Measurements from ENCODE around the gene USH1G.
"Not testable (repeated sequence)": the region's sequence is repeated elsewhere in the genome, so short reads cannot be mapped to it uniquely, and the experiment has no call there.

Gene USH1G

DNA sequence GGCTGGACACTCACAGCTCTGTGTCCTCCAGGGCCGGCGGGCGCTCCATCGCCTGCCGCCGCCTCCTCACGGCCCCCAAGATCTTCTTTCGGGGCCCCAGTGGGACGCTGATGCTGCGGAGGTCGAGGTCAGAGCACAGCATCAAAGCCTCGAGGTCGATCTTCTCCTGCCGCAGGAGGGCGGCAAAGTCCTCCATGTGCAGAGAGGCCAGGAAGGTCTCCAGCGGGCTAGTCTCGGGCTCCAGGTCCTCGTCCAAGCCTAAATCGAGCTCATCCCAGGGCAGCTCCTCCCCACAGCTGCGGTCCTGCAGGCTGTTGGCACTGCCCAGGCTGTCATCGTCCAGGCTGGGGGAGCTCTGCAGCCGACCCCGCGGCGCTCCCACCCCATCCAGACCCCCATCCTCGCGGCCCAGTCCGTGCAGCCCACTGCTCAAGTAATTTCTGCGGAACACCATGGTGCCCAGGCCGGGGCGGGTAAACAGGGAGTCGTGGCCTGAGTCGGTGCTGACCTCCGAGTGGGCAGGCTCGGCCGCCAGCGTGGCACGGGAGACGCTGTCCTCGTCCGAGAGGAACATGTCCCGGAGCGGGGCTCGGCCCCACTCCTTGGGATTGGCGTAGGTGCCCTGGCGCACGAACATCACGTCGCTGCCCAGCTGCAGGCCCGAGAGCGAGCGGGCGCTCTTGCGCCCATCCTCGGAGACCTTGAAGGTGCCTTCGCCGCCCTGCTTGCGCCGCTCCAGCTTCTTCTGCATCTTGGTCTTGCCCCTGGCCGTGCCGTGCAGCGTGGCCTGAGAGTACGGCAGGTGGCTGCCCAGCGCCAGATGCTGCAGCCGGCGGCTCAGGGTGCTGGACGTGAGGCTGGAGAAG is 3.4 kb downstream of the USH1G start:
- peaks cover 40 to 41% of the 10 kb centered on the region in 2 donors for H3K27me3 ChIP-seq (ENCODE audit: control insufficient read depth in 1 of 2, insufficient read depth in 2 of 2, low read length in 2 of 2)
- no peak overlapping the region for H3K9ac ChIP-seq (ENCODE audit: low read depth in 1 of 2, low read length in 2 of 2)
- peaks cover 10% of the 10 kb centered on the region in 2 donors for H3K4me1 ChIP-seq (ENCODE audit: control insufficient read depth in 1 of 2, insufficient read depth in 2 of 2, low read length in 2 of 2)
- no peaks in the 10 kb centered on the region for H3K9me3 ChIP-seq (ENCODE audit: control insufficient read depth in 1 of 2, low read length in 2 of 2)
- no peak overlapping the region for H3K27ac ChIP-seq (ENCODE audit: low read depth, low read length)
- H3K36me3 ChIP-seq (ENCODE audit: control insufficient read depth in 1 of 2, insufficient read depth in 2 of 2, low read length in 2 of 2) = no peaks in the 10 kb centered on the region
- H3K4me3 ChIP-seq (ENCODE audit: low read depth in 1 of 2, low read length in 2 of 2) = no peak overlapping the region

DNA sequence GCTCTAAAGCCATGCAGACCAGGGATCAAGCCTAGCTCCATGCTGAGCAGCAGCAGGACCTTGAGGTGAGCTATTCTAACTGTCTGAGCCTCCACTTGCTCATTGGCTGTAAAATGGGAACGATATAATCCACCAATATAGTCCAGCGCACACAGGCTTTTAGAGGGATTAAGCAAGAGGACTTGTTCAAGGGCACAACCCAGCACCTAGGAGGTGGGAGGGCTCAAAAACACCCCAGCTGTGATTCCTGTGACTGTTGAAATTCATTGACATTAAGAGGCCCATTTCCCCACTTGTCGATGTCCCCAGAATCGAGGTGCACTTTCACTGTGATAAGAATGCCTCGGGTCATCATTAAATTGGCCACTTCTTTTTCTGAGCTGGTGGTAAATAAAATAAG is 4.1 kb downstream of the USH1G start:
- Histone ChIP-seq H3K27me3 (ENCODE audit: control insufficient read depth in 1 of 2, insufficient read depth in 2 of 2, low read length in 2 of 2) (peaks cover 33% of the 10 kb centered on the region in 2 donors), H3K4me1 (ENCODE audit: control insufficient read depth in 1 of 2, insufficient read depth in 2 of 2, low read length in 2 of 2) (peaks cover 2 to 3% of the 10 kb centered on the region in 2 donors), H3K9ac (ENCODE audit: low read depth in 1 of 2, low read length in 2 of 2) (no peak overlapping the region), H3K36me3 (ENCODE audit: control insufficient read depth in 1 of 2, insufficient read depth in 2 of 2, low read length in 2 of 2) (no peaks in the 10 kb centered on the region), H3K27ac (ENCODE audit: low read depth, low read length) (no peak overlapping the region), H3K4me3 (ENCODE audit: low read depth in 1 of 2, low read length in 2 of 2) (no peak overlapping the region), H3K9me3 (ENCODE audit: control insufficient read depth in 1 of 2, low read length in 2 of 2) (no peaks in the 10 kb centered on the region)

DNA sequence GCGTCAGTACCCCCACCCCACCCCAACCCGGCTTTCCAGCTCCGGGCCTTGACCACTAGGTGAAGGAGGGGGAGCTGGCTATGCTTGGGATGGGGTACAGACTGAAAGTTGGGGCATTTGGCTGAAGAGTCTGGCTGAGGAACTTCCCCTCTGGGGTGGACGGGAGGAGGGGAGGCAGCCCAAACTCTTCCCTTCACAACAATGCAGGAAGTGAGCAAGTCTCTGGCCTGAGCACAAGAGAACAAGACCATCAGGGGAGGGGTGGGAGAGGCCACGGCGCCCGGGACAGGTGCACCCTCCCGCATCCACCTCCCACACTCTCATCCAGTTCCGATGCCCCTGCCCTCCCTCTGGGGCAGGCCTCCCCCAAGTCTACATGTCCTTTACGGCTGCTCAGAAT is 5.6 kb downstream of the USH1G start:
- Histone ChIP-seq H3K9me3 (ENCODE audit: control insufficient read depth in 1 of 2, low read length in 2 of 2) (no peaks in the 10 kb centered on the region), H3K9ac (ENCODE audit: low read depth in 1 of 2, low read length in 2 of 2) (no peak overlapping the region), H3K4me3 (ENCODE audit: low read depth in 1 of 2, low read length in 2 of 2) (no peak overlapping the region), H3K4me1 (ENCODE audit: control insufficient read depth in 1 of 2, insufficient read depth in 2 of 2, low read length in 2 of 2) (no peaks in the 10 kb centered on the region), H3K27me3 (ENCODE audit: control insufficient read depth in 1 of 2, insufficient read depth in 2 of 2, low read length in 2 of 2) (peaks cover 21 to 25% of the 10 kb centered on the region in 2 donors), H3K36me3 (ENCODE audit: control insufficient read depth in 1 of 2, insufficient read depth in 2 of 2, low read length in 2 of 2) (no peaks in the 10 kb centered on the region), H3K27ac (ENCODE audit: low read depth, low read length) (no peak overlapping the region)

DNA sequence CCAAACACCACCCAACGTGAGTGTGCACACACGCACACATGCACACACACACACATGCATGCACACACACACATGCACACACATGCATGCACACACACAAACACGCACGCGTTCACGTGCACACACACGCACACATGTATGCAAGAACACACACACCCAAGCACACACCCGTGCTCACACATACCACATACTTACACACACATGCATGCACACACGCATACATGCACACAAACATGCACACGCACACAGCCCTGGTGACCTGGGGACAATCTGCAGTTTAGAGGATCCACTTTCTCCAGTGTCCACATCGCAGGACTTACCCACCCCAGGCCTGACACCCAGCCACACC is 6.2 kb downstream of the USH1G start:
- Histone ChIP-seq H3K27ac (ENCODE audit: low read depth, low read length) (no peak overlapping the region), H3K36me3 (ENCODE audit: control insufficient read depth in 1 of 2, insufficient read depth in 2 of 2, low read length in 2 of 2) (no peaks in the 10 kb centered on the region), H3K9me3 (ENCODE audit: control insufficient read depth in 1 of 2, low read length in 2 of 2) (no peaks in the 10 kb centered on the region), H3K4me3 (ENCODE audit: low read depth in 1 of 2, low read length in 2 of 2) (no peak overlapping the region), H3K27me3 (ENCODE audit: control insufficient read depth in 1 of 2, insufficient read depth in 2 of 2, low read length in 2 of 2) (peaks cover 16 to 21% of the 10 kb centered on the region in 2 donors), H3K9ac (ENCODE audit: low read depth in 1 of 2, low read length in 2 of 2) (no peak overlapping the region), H3K4me1 (ENCODE audit: control insufficient read depth in 1 of 2, insufficient read depth in 2 of 2, low read length in 2 of 2) (no peaks in the 10 kb centered on the region)

DNA sequence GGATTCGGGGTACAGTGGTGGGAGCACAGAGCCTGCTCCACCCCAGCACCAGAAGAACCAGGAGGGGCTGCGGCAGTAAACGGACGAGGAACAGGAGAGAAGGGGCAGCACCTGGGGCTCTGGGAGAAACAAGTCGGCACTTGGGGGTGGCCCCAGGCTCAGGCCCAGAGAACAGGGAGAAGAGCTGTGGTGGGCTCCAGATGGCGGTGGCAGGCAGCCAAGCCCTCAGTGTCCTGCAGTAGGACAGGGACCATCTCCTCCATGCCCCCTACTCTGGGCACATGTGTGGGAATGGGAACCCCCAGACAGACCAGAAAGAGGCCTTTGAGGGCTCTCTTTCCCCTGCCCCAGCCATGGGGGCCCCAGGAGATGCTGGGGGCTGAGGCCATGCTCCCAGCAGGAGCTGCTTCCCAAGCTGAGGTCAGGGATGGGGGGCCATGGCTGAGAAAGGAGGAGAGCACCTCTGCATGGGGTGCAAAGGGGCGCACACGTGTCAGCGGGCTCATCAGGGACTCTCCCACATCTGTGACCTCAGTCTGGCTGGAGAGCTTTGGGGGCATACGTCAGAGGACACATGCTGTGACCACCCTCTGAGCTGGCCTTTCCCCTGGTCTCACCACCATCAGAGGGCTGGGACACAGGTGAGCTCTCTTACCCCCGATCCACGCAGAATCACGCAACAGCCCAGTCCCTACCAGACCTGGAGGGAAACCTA is 6.8 kb downstream of the USH1G start:
- Histone ChIP-seq H3K27me3 (ENCODE audit: control insufficient read depth in 1 of 2, insufficient read depth in 2 of 2, low read length in 2 of 2) (peaks cover 10 to 16% of the 10 kb centered on the region in 2 donors), H3K9me3 (ENCODE audit: control insufficient read depth in 1 of 2, low read length in 2 of 2) (no peaks in the 10 kb centered on the region), H3K4me3 (ENCODE audit: low read depth in 1 of 2, low read length in 2 of 2) (no peak overlapping the region), H3K9ac (ENCODE audit: low read depth in 1 of 2, low read length in 2 of 2) (no peak overlapping the region), H3K27ac (ENCODE audit: low read depth, low read length) (no peak overlapping the region), H3K36me3 (ENCODE audit: control insufficient read depth in 1 of 2, insufficient read depth in 2 of 2, low read length in 2 of 2) (no peaks in the 10 kb centered on the region), H3K4me1 (ENCODE audit: control insufficient read depth in 1 of 2, insufficient read depth in 2 of 2, low read length in 2 of 2) (no peaks in the 10 kb centered on the region)

DNA sequence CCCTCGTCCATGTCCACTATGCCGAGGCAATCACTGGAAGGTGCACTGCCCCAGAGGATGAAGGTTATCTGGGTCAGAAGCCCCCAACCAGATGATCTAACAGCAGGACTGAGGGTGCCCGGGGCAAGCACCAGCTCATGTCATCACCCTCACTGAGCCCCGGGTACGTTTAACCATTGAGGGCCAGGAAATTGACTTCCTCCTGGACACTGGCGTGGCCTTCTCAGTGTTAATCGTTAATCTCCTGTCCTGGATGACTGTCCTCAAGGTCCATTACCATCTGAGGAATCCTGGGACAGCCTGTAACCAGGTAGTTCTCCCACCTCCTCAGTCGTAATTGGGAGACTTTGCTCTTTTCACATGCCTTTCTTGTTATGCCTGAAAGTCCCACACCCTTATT is 11.6 kb downstream of the USH1G start:
- H3K4me1 ChIP-seq (ENCODE audit: control insufficient read depth in 1 of 2, insufficient read depth in 2 of 2, low read length in 2 of 2); H3K36me3 ChIP-seq (ENCODE audit: control insufficient read depth in 1 of 2, insufficient read depth in 2 of 2, low read length in 2 of 2); H3K27ac ChIP-seq (ENCODE audit: low read depth, low read length); H3K27me3 ChIP-seq (ENCODE audit: control insufficient read depth in 1 of 2, insufficient read depth in 2 of 2, low read length in 2 of 2); H3K9ac ChIP-seq (ENCODE audit: low read depth in 1 of 2, low read length in 2 of 2); H3K4me3 ChIP-seq (ENCODE audit: low read depth in 1 of 2, low read length in 2 of 2); H3K9me3 ChIP-seq (ENCODE audit: control insufficient read depth in 1 of 2, low read length in 2 of 2): not testable (repeated sequence)

DNA sequence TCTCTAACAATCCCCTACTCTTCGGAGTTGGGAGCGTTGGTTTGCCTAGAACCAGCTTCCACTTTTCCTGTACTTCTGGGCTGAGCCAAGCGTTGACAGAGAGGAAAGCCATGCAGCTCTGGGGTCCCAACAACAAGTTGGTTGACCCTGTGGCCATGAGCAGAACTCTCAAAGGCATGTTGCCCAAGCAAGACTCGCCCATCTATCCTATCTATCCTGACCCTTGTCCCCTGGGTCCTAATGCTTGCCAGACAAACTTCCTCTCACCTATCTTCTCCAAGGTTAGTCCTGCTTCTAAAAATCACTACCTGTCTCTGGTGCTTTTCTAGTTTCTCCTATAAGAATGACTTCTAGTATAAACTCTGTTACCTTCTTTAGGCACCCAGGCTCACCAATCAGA is 14.0 kb downstream of the USH1G start:
- not testable (repeated sequence) for H3K9ac ChIP-seq (ENCODE audit: low read depth in 1 of 2, low read length in 2 of 2); H3K27ac ChIP-seq (ENCODE audit: low read depth, low read length); H3K36me3 ChIP-seq (ENCODE audit: control insufficient read depth in 1 of 2, insufficient read depth in 2 of 2, low read length in 2 of 2); H3K4me3 ChIP-seq (ENCODE audit: low read depth in 1 of 2, low read length in 2 of 2); H3K9me3 ChIP-seq (ENCODE audit: control insufficient read depth in 1 of 2, low read length in 2 of 2); H3K27me3 ChIP-seq (ENCODE audit: control insufficient read depth in 1 of 2, insufficient read depth in 2 of 2, low read length in 2 of 2); H3K4me1 ChIP-seq (ENCODE audit: control insufficient read depth in 1 of 2, insufficient read depth in 2 of 2, low read length in 2 of 2)

DNA sequence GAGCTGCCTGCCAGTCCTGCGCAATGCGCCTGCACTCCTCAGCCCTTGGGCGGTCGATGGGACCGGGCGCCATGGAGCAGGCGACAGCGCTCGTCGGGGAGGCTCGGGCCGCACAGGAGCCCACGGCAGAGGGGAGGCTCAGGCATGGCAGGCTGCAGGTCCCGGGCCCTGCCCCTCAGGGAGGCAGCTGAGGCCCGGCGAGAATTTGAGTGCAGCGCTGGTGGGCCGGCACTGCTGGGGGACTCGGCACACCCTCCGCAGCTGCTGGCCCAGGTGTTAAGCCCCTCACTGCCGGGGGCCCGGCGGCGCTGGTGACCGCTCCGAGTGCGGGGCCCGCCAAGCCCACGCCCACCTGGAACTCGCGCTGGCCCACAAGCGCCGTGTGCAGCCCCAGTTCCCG is 16.0 kb downstream of the USH1G start:
- Histone ChIP-seq H3K9ac (ENCODE audit: low read depth in 1 of 2, low read length in 2 of 2) (no peak overlapping the region), H3K4me3 (ENCODE audit: low read depth in 1 of 2, low read length in 2 of 2) (no peak overlapping the region), H3K4me1 (ENCODE audit: control insufficient read depth in 1 of 2, insufficient read depth in 2 of 2, low read length in 2 of 2) (no peaks in the 10 kb centered on the region)

DNA sequence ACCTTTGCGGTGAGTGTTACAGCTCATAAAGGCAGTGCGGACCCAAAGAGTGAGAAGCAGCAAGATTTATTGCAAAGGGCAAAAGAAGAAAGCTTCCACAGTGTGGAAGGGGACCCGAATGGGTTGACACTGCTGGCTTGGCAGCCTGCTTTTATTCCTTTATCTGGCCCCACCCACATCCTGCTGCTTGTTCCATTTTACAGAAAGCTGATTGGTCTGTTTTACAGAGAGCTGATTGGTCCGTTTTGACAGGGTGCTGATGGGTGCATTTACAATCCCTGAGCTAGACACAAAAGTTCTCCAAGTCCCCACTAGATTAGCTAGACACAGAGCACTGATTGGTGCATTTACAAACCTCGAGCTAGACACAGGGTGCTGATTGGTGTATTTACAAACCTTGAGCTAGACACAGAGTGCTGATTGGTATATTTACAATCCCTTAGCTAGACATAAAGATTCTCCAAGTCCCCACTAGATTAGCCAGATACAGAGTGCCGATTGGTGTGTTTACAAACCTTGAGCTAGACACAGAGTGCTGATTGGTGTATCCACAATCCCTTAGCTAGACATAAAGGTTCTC is 16.8 kb downstream of the USH1G start:
- not testable (repeated sequence) for H3K4me3 ChIP-seq (ENCODE audit: low read depth in 1 of 2, low read length in 2 of 2); H3K27ac ChIP-seq (ENCODE audit: low read depth, low read length); H3K9me3 ChIP-seq (ENCODE audit: control insufficient read depth in 1 of 2, low read length in 2 of 2); H3K36me3 ChIP-seq (ENCODE audit: control insufficient read depth in 1 of 2, insufficient read depth in 2 of 2, low read length in 2 of 2); H3K4me1 ChIP-seq (ENCODE audit: control insufficient read depth in 1 of 2, insufficient read depth in 2 of 2, low read length in 2 of 2); H3K9ac ChIP-seq (ENCODE audit: low read depth in 1 of 2, low read length in 2 of 2)
- peaks cover 11 to 18% of the 10 kb centered on the region in 2 donors for H3K27me3 ChIP-seq (ENCODE audit: control insufficient read depth in 1 of 2, insufficient read depth in 2 of 2, low read length in 2 of 2)

More for the DNA sequence above, 16.0 kb downstream of the USH1G start:
- Histone ChIP-seq H3K27me3 (ENCODE audit: control insufficient read depth in 1 of 2, insufficient read depth in 2 of 2, low read length in 2 of 2) (peaks cover 11 to 15% of the 10 kb centered on the region in 2 donors), H3K27ac (ENCODE audit: low read depth, low read length) (no peak overlapping the region), H3K36me3 (ENCODE audit: control insufficient read depth in 1 of 2, insufficient read depth in 2 of 2, low read length in 2 of 2) (no peaks in the 10 kb centered on the region), H3K9me3 (ENCODE audit: control insufficient read depth in 1 of 2, low read length in 2 of 2) (no peaks in the 10 kb centered on the region)

DNA sequence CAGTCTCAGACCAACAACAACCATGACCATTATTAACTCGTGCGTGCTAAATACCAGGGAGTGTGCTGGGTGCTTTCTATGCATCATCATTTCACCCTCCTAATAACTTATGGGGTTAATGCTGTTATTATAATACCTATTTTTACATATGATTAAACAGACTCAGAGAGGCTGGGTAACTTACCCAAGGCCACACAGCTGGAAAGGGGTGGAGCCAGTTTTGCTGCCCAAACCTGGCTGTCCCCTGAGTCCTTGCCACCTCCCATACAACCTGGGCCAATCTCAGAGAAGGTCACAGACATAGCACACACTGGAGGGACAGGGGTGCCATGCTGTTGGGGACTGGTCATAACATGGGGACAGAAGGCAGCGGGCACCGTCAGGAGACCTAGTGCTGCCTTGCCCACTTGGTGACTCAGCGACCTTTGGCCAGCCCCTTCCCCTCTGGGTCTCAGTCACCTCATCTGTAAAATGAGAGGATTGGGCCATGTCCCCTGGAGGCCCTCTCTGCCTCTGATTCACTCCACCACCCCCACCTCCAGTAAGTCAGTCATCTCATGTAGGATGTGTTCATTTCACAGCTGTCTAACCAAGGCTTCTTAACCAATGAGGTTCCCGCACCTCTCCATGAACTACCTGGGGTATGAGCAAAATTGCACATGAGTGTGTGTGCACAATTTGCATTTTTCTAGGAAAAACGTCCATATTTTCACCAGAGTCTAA is 18.2 kb downstream of the USH1G start:
- no peak overlapping the region for H3K27ac ChIP-seq (ENCODE audit: low read depth, low read length)
- peaks cover 11 to 20% of the 10 kb centered on the region in 2 donors for H3K27me3 ChIP-seq (ENCODE audit: control insufficient read depth in 1 of 2, insufficient read depth in 2 of 2, low read length in 2 of 2)
- no peaks in the 10 kb centered on the region for H3K4me1 ChIP-seq (ENCODE audit: control insufficient read depth in 1 of 2, insufficient read depth in 2 of 2, low read length in 2 of 2)
- H3K36me3 ChIP-seq (ENCODE audit: control insufficient read depth in 1 of 2, insufficient read depth in 2 of 2, low read length in 2 of 2) = no peaks in the 10 kb centered on the region
- H3K9ac ChIP-seq (ENCODE audit: low read depth in 1 of 2, low read length in 2 of 2) = no peak overlapping the region
- H3K9me3 ChIP-seq (ENCODE audit: control insufficient read depth in 1 of 2, low read length in 2 of 2) = no peaks in the 10 kb centered on the region
- H3K4me3 ChIP-seq (ENCODE audit: low read depth in 1 of 2, low read length in 2 of 2) = no peak overlapping the region

All from duodenal mucosa (tissue), 2 donors.